Transverse colon (tissue), 4 donors: ENCODE results near the gene TBCD. TPM values are rescaled to one million over a fixed set of nuclear protein-coding genes. Genes with fewer than 3 reads are reported as not detected.
A peak's percentile ranks its signal among the peaks of the same experiment; 100 is the strongest.

Experiments
- DNase-seq: peaks from one replicate; pipeline ENCODE4 v3.0.0-alpha.2; 2019
- H3K27ac ChIP-seq, 4 donors: fragments of 200-600 bp; sonication (generic); 2 replicates each; pipeline ENCODE4 v1.5.1; 2016 to 2018; ENCODE audit warnings: inconsistent platforms in 4 of 4
- H3K27me3 ChIP-seq: fragments of 200-600 bp; sonication (generic); 2 replicates; pipeline ENCODE4 v1.5.1; 2017; ENCODE audit warnings: inconsistent platforms
- H3K36me3 ChIP-seq, 4 donors: fragments of 200-600 bp; sonication (generic); 2 replicates each; pipeline ENCODE4 v1.5.1; 2017 to 2019; ENCODE audit warnings: inconsistent platforms in 4 of 4
- H3K4me1 ChIP-seq, 4 donors: fragments of 200-600 bp; sonication (generic); 2 replicates each; pipeline ENCODE4 v1.5.1; 2017 to 2020; ENCODE audit warnings: inconsistent platforms in 4 of 4
- H3K4me3 ChIP-seq, 4 donors: fragments of 200-600 bp; sonication (generic); 1 replicate in 1 of 4; 2 replicates in 3 of 4; pipeline versions ENCODE4 v1.5.1 to v1.6.1; 2017 to 2019; ENCODE audit warnings: inconsistent platforms in 4 of 4
- H3K9me3 ChIP-seq, 2 donors: fragments of 200-600 bp; sonication (generic); 2 replicates each; pipeline ENCODE4 v1.5.1; 2017 to 2019; ENCODE audit warnings: inconsistent platforms in 2 of 2
- EP300 ChIP-seq: sonication (generic); formaldehyde crosslinking; IDR thresholded peaks from one replicate; pipeline ENCODE4 v1.6.1; 2017; ENCODE audit warnings: antibody characterized with exemption, low read depth
- POLR2A ChIP-seq: fragments of 450-650 bp; IDR thresholded peaks from one replicate; pipeline ENCODE4 v1.6.1; 2016; ENCODE audit warnings: antibody characterized with exemption, mild to moderate bottlenecking, moderate library complexity
- POLR2AphosphoS5 ChIP-seq, 3 donors: sonication (generic); formaldehyde crosslinking; IDR thresholded peaks; one replicate each; pipeline ENCODE4 v1.6.1; 2016; ENCODE audit warnings: antibody characterized with exemption in 3 of 3
- WGBS, 2 donors: methylation state at CpG; one replicate each; pipeline ENCODE4 v1.1.5; 2018; ENCODE audit warnings: low coverage in 1 of 2; 5-methylcytosine and 5-hydroxymethylcytosine counted together
- in situ Hi-C, 4 donors: fragments of 200-750 bp; cut with MboI; loops; one replicate each; pipeline versions ENCODE4 v1.15.0 to v1.15.1; 2017; ENCODE audit warnings: low sequenced_read_pairs in 3 of 4, low pct_ligation_motif_present in 1 of 4, low pct_unique_long_range_greater_than_20kb in 1 of 4
- intact Hi-C: fragments of 100-400 bp; cut with DNase I; formaldehyde crosslinking; loops from one replicate; pipeline ENCODE4 v1.15.1; 2023; ENCODE audit warnings: low total_unique reads
- total RNA-seq, 4 donors: library from RNA; depleted of rRNA; stranded (reverse); fragments of >200 nt; gene quantifications; one replicate each; pipeline ENCODE4 v1.1.0, GENCODE V29; 2016
- TF ChIP-seq, protein P1 (sequence below), 5 experiments: fragments of 200-600 bp in 3 of 5; fragments of 450-650 bp in 2 of 5; sonication (generic) in 3 of 5; IDR thresholded peaks; 1 replicate in 2 of 5; 2 replicates in 3 of 5; pipeline ENCODE4 v1.5.1; 2016 to 2017; ENCODE audit warnings: antibody characterized with exemption in 5 of 5, inconsistent platforms in 3 of 5, mild to moderate bottlenecking in 2 of 5, moderate library complexity in 1 of 5

The TBCD gene
- total RNA-seq, 4 donors from 2014 or later, result 38.6 to 104 (median 39.8) TPM

- in situ Hi-C loops (no loop called here), intact Hi-C loops (no loop called here)
- H3K27ac ChIP-seq, result peak overlapping the region in 3 of 4 donors; percentile 5 to 18 (median 11)
- no peaks in the 10 kb centered on the region for H3K9me3 ChIP-seq
- no peaks in the 10 kb centered on the region for H3K27me3 ChIP-seq
- peaks cover 6 to 33% (median 11%) of the 10 kb centered on the region in 4 donors for H3K4me1 ChIP-seq
- 50 to 54% methylated on average over 4 to 9 of the region's 9 CpGs for WGBS, 2 donors
- peaks cover 0 to 2% (median 0%) of the 10 kb centered on the region in 4 donors for H3K36me3 ChIP-seq
- no peak overlapping the region for H3K4me3 ChIP-seq
- no peak for DNase-seq
- TF ChIP-seq, protein P1, sequence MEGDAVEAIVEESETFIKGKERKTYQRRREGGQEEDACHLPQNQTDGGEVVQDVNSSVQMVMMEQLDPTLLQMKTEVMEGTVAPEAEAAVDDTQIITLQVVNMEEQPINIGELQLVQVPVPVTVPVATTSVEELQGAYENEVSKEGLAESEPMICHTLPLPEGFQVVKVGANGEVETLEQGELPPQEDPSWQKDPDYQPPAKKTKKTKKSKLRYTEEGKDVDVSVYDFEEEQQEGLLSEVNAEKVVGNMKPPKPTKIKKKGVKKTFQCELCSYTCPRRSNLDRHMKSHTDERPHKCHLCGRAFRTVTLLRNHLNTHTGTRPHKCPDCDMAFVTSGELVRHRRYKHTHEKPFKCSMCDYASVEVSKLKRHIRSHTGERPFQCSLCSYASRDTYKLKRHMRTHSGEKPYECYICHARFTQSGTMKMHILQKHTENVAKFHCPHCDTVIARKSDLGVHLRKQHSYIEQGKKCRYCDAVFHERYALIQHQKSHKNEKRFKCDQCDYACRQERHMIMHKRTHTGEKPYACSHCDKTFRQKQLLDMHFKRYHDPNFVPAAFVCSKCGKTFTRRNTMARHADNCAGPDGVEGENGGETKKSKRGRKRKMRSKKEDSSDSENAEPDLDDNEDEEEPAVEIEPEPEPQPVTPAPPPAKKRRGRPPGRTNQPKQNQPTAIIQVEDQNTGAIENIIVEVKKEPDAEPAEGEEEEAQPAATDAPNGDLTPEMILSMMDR (IDR thresholded peaks at IDR 0.05), result no peak
Measured at GRCh38 chr17:82865774-82866395, 114.0 kb downstream of the TBCD start.

DNA sequence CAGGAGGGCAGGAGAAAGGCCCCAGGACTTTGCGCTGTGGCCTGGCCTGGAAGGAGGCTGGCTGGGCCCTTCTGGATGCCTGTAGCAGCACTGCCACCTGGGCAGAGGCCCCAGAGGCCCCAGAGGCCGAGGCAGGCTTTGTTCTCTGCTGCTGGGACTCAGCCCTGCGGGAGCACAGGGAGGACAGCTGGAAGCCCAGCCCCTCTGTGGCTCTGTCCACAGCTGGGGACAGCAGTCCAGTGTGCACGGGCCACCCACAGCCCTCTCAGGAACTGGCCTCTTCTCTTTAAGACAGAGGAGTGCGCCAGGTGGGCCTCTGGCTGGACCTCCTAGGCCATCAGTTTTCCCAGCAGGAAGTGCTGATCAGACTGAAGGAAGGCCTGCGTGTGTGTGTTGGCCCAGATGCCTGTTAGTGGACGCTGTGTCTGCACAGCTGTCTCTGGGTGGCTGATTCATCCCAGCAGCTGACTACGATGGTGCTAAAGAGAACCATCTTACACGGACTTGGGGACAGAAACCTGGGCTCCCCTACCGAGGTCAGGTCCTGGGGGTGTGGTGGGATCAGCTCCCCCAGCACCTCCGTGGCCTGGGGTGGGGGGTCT, 114.8 kb downstream of the TBCD start:
- Histone ChIP-seq H3K4me1 (peaks cover 6 to 33% (median 11%) of the 10 kb centered on the region in 4 donors), H3K4me3 (no peak overlapping the region), H3K9me3 (no peaks in the 10 kb centered on the region), H3K27me3 (no peaks in the 10 kb centered on the region), H3K36me3 (peaks cover 0 to 5% (median 0%) of the 10 kb centered on the region in 4 donors), H3K27ac (peak overlapping the region; percentile 5 to 25 (median 14))
- intact Hi-C loops (no loop called here), in situ Hi-C loops (no loop called here)
- no peak for TF ChIP-seq POLR2A
- peak in 1 of 3 donors; percentile 32 for TF ChIP-seq POLR2AphosphoS5 (IDR thresholded peaks at IDR 0.05)
- no peak for DNase-seq
- 84% methylated on average over 11 of the region's 11 CpGs; no CpG with 5 or more reads in 1 of the 2 donors for WGBS, 2 donors

- in situ Hi-C loops, result no loop called here
- Histone ChIP-seq H3K36me3 (peaks cover 0 to 5% (median 0%) of the 10 kb centered on the region in 4 donors), H3K4me1 (peaks cover 6 to 33% (median 13%) of the 10 kb centered on the region in 4 donors), H3K27me3 (no peaks in the 10 kb centered on the region), H3K27ac (no peak overlapping the region), H3K4me3 (no peak overlapping the region), H3K9me3 (no peaks in the 10 kb centered on the region)
- intact Hi-C loops, result no loop called here
- TF ChIP-seq POLR2AphosphoS5 (IDR thresholded peaks at IDR 0.05), result no peak
- 87 to 95% methylated on average over 4 to 18 of the region's 18 CpGs for WGBS, 2 donors
- DNase-seq, result no peak
Measured at GRCh38 chr17:82867763-82868325, 116.0 kb downstream of the TBCD start.

GRCh38 chr17:82868715-82869131, 116.9 kb downstream of the TBCD start:
- intact Hi-C loops (no loop called here), in situ Hi-C loops (no loop called here)
- Histone ChIP-seq H3K27ac (no peak overlapping the region), H3K27me3 (no peaks in the 10 kb centered on the region), H3K9me3 (no peaks in the 10 kb centered on the region), H3K36me3 (peaks cover 0 to 5% (median 0%) of the 10 kb centered on the region in 4 donors), H3K4me3 (no peak overlapping the region), H3K4me1 (peaks cover 6 to 27% (median 13%) of the 10 kb centered on the region in 4 donors)
- 91 to 93% methylated on average over 9 to 21 of the region's 21 CpGs for WGBS, 2 donors
- TF ChIP-seq POLR2A (no peak), POLR2AphosphoS5 (IDR thresholded peaks at IDR 0.05) (no peak), EP300 (no peak)
- TF ChIP-seq, protein P1 (IDR thresholded peaks at IDR 0.05), result no peak
- no peak for DNase-seq

- DNase-seq, result no peak
- no peak for TF ChIP-seq EP300
- TF ChIP-seq, protein P1 (IDR thresholded peaks at IDR 0.05), result no peak
- TF ChIP-seq POLR2AphosphoS5 (IDR thresholded peaks at IDR 0.05), result no peak
- TF ChIP-seq POLR2A, result no peak
- Histone ChIP-seq H3K9me3 (no peaks in the 10 kb centered on the region), H3K4me3 (no peak overlapping the region), H3K27ac (no peak overlapping the region), H3K4me1 (peaks cover 0 to 19% (median 11%) of the 10 kb centered on the region in 4 donors), H3K27me3 (no peaks in the 10 kb centered on the region), H3K36me3 (peaks cover 0 to 5% (median 0%) of the 10 kb centered on the region in 4 donors)
- 90% methylated on average over 11 of the region's 11 CpGs; no CpG with 5 or more reads in 1 of the 2 donors for WGBS, 2 donors
- intact Hi-C loops, result no loop called here
- in situ Hi-C loops, result no loop called here
Measured at GRCh38 chr17:82869536-82869935, 117.7 kb downstream of the TBCD start.
